ENCODE data around the gene KPNA4.
"Not testable (repeated sequence)": the region's sequence is repeated elsewhere in the genome, so short reads cannot be mapped to it uniquely, and the experiment has no call there.

Gene KPNA4

DNA sequence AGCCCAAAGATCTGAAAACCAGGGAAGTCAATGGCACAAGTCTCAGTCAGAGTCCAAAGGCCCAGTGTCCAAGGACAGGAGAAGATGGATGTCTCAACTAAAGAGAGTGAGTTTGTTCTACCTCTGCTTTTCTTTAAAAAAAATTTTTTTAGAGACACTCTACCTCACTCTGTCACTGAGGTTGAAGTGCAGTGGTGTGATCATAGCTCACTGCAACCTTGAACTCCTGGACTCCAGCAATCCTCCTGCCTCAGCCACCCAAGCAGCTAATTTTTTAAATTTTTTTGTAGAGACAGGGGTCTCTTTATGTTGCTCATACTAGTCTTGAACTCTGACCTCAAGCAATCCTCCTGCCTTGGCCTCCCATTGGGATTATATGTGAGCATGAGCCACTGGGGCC, 39.9 kb upstream of the KPNA4 start:
- no peaks in the 10 kb centered on the region for H3K27me3 ChIP-seq (ENCODE audit: control insufficient read depth, low read length)
- H3K27ac ChIP-seq (ENCODE audit: low read depth, low read length): no peak overlapping the region
- H3K9me2 ChIP-seq (replicated peaks; ENCODE audit: control insufficient read depth, low read length): no peaks in the 10 kb centered on the region; the same call in 1 of the 2 replicates
- TF ChIP-seq, protein P1, sequence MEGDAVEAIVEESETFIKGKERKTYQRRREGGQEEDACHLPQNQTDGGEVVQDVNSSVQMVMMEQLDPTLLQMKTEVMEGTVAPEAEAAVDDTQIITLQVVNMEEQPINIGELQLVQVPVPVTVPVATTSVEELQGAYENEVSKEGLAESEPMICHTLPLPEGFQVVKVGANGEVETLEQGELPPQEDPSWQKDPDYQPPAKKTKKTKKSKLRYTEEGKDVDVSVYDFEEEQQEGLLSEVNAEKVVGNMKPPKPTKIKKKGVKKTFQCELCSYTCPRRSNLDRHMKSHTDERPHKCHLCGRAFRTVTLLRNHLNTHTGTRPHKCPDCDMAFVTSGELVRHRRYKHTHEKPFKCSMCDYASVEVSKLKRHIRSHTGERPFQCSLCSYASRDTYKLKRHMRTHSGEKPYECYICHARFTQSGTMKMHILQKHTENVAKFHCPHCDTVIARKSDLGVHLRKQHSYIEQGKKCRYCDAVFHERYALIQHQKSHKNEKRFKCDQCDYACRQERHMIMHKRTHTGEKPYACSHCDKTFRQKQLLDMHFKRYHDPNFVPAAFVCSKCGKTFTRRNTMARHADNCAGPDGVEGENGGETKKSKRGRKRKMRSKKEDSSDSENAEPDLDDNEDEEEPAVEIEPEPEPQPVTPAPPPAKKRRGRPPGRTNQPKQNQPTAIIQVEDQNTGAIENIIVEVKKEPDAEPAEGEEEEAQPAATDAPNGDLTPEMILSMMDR (IDR thresholded peaks at IDR 0.05; ENCODE audit: low read depth, low read length, poor library complexity, severe bottlenecking): no peak
- no peak for TF ChIP-seq EZH2phosphoT487 (IDR thresholded peaks at IDR 0.05; ENCODE audit: borderline replicate concordance, low read length)
- no peaks in the 10 kb centered on the region for H3K79me2 ChIP-seq (ENCODE audit: control insufficient read depth, low read length)
- no peaks in the 10 kb centered on the region for H4K20me1 ChIP-seq (ENCODE audit: control insufficient read depth, insufficient read depth, low read depth, low read length)
- H3K9me3 ChIP-seq (ENCODE audit: control insufficient read depth, insufficient read depth, low read length): no peaks in the 10 kb centered on the region
- H3K4me3 ChIP-seq (ENCODE audit: low read length): no peak overlapping the region
- no peaks in the 10 kb centered on the region for H3F3A ChIP-seq (ENCODE audit: control insufficient read depth, insufficient read depth)
- H3K36me3 ChIP-seq (ENCODE audit: control insufficient read depth, low read length): no peaks in the 10 kb centered on the region
- no peaks in the 10 kb centered on the region for H3K4me1 ChIP-seq (ENCODE audit: control insufficient read depth, low read length)
- H3K4me2 ChIP-seq (ENCODE audit: low read length): no peak overlapping the region

DNA sequence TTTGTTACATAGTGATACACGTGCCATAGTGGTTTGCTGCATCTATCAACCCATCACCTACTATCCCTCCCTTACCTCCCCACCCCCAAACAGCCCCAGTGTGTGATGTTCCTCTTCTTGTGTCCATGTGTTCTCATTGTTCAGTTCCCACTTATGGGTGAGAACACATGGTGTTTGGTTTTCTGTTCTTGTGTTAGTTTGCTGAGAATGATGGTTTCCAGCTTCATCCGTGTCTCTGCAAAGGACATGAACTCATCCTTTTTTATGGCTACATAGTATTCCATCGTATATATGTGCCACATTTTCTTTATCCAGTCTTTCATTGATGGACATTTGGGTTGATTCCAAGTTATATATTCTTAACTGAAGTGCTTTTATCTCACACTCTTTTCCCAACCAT, 38.5 kb upstream of the KPNA4 start:
- not testable (repeated sequence) for H3F3A ChIP-seq (ENCODE audit: control insufficient read depth, insufficient read depth); H3K36me3 ChIP-seq (ENCODE audit: control insufficient read depth, low read length); H3K27ac ChIP-seq (ENCODE audit: low read depth, low read length); H3K4me2 ChIP-seq (ENCODE audit: low read length); H3K4me1 ChIP-seq (ENCODE audit: control insufficient read depth, low read length); H4K20me1 ChIP-seq (ENCODE audit: control insufficient read depth, insufficient read depth, low read depth, low read length); H3K9me3 ChIP-seq (ENCODE audit: control insufficient read depth, insufficient read depth, low read length); H3K4me3 ChIP-seq (ENCODE audit: low read length); H3K27me3 ChIP-seq (ENCODE audit: control insufficient read depth, low read length); H3K9me2 ChIP-seq (replicated peaks; ENCODE audit: control insufficient read depth, low read length); H3K79me2 ChIP-seq (ENCODE audit: control insufficient read depth, low read length)

DNA sequence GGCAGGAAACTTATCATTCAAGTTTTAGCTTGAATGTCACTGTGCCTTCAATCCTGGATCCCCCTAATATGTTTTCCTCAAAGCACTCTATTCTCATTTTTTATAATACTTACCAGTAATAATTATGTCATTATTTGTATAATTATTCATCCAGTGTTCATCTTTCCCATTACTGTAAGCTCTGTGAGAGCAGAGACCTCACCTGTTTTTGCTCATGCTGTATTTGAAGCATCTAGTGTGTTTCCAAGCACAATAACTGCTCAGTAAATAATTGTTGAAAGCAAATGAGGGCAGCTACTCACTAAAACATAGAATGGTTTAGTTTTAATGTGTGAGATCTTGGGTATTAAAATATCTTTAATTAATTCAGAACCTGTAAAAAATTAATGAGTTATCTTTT, 36.9 kb upstream of the KPNA4 start:
- Histone ChIP-seq H3K27me3 (ENCODE audit: control insufficient read depth, low read length) (peaks cover 5% of the 10 kb centered on the region; the same call in 1 of the 2 replicates), H3F3A (ENCODE audit: control insufficient read depth, insufficient read depth) (no peaks in the 10 kb centered on the region), H4K20me1 (ENCODE audit: control insufficient read depth, insufficient read depth, low read depth, low read length) (no peaks in the 10 kb centered on the region), H3K27ac (ENCODE audit: low read depth, low read length) (no peak overlapping the region), H3K36me3 (ENCODE audit: control insufficient read depth, low read length) (no peaks in the 10 kb centered on the region), H3K79me2 (ENCODE audit: control insufficient read depth, low read length) (no peaks in the 10 kb centered on the region), H3K9me3 (ENCODE audit: control insufficient read depth, insufficient read depth, low read length) (no peaks in the 10 kb centered on the region), H3K4me2 (ENCODE audit: low read length) (no peak overlapping the region), H3K4me3 (ENCODE audit: low read length) (no peak overlapping the region), H3K9me2 (replicated peaks; ENCODE audit: control insufficient read depth, low read length) (no peaks in the 10 kb centered on the region; the same call in 1 of the 2 replicates), H3K4me1 (ENCODE audit: control insufficient read depth, low read length) (no peaks in the 10 kb centered on the region)
- TF ChIP-seq, protein P1 (IDR thresholded peaks at IDR 0.05; ENCODE audit: low read depth, low read length, poor library complexity, severe bottlenecking): no peak
- no peak for TF ChIP-seq EZH2phosphoT487 (IDR thresholded peaks at IDR 0.05; ENCODE audit: borderline replicate concordance, low read length)

DNA sequence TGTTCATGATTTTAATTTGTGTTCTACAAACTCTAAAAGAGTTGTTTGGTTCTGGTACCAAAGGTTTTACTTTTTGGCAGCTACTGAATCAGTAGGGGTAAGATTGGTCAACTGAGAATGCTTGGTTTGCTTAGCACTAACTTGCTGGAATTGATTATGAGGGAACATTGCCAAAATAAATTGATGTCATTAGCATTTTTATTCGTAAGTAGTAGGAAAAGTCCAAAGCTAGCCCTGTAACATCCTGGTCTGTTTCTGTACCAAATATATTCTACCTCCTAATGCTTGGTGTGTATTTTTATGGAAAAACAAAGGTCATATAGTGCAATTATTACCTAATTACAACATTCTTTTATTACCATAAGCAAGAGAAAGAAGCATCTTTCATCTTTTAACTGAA, 35.9 kb upstream of the KPNA4 start:
- Histone ChIP-seq H3K9me2 (replicated peaks; ENCODE audit: control insufficient read depth, low read length) (no peaks in the 10 kb centered on the region; the same call in 1 of the 2 replicates), H3K4me2 (ENCODE audit: low read length) (no peak overlapping the region), H3K79me2 (ENCODE audit: control insufficient read depth, low read length) (no peaks in the 10 kb centered on the region), H3K4me3 (ENCODE audit: low read length) (no peak overlapping the region), H3K27me3 (ENCODE audit: control insufficient read depth, low read length) (peaks cover 5% of the 10 kb centered on the region; the same call in 1 of the 2 replicates), H3K4me1 (ENCODE audit: control insufficient read depth, low read length) (no peaks in the 10 kb centered on the region), H3K9me3 (ENCODE audit: control insufficient read depth, insufficient read depth, low read length) (no peaks in the 10 kb centered on the region), H3K36me3 (ENCODE audit: control insufficient read depth, low read length) (no peaks in the 10 kb centered on the region), H3K27ac (ENCODE audit: low read depth, low read length) (no peak overlapping the region), H4K20me1 (ENCODE audit: control insufficient read depth, insufficient read depth, low read depth, low read length) (no peaks in the 10 kb centered on the region), H3F3A (ENCODE audit: control insufficient read depth, insufficient read depth) (no peaks in the 10 kb centered on the region)
- TF ChIP-seq, protein P1 (IDR thresholded peaks at IDR 0.05; ENCODE audit: low read depth, low read length, poor library complexity, severe bottlenecking): no peak
- TF ChIP-seq EZH2phosphoT487 (IDR thresholded peaks at IDR 0.05; ENCODE audit: borderline replicate concordance, low read length): no peak
